Vagina (tissue), 2 donors: Measurements from ENCODE around the gene HMCN2.

Experiments used
- POLR2A ChIP-seq, 2 donors: fragments of 450-650 bp; IDR thresholded peaks; one replicate each; pipeline ENCODE4 v1.6.1; 2017; ENCODE audit warnings: antibody characterized with exemption in 2 of 2, mild to moderate bottlenecking in 2 of 2, moderate library complexity in 2 of 2
- POLR2AphosphoS5 ChIP-seq, 2 donors: sonication (generic); formaldehyde crosslinking; IDR thresholded peaks; one replicate each; pipeline ENCODE4 v1.9.0; 2017; ENCODE audit warnings: antibody characterized with exemption in 2 of 2, mild to moderate bottlenecking in 2 of 2, low read depth in 1 of 2; ENCODE audit not compliant: insufficient read depth in 1 of 2
- TF ChIP-seq, protein P1 (sequence below), 3 experiments: fragments of 450-650 bp in 2 of 3; fragments of 200-600 bp in 1 of 3; sonication (generic) in 1 of 3; IDR thresholded peaks; one replicate each; pipeline ENCODE4 v1.5.1; 2017 to 2019; ENCODE audit warnings: antibody characterized with exemption in 3 of 3, mild to moderate bottlenecking in 2 of 3, moderate library complexity in 2 of 3

DNA sequence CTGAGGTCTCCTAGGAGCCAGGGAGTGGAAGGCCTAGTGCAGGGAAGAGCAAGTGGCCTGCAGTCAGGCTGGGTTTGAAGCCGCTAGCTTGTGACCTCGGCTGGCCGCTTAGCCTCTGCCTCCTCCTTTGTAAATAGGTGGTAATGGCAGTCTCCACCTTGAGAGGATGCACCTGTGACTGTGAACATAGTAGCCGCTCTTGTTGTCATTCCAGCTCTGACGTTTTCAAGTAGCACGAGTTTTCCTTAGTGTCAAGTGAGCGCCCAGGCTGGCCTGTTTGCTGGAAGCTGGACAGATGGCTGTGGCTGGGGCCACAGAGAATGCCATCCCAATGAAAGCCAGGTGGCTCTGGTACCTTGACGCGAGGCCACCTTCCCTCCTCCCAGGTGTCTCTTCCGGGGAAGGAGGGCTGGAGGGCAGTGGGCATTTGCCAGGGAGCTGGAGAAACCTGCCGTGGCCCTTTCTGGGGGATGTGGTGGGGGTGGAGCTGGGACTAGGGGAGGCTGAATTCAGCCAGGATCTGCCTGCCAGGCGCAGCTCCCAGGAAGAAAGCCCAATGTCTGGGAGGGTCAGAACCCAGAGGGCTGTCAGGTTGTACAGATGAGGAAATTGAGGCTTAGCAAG, 181.7 kb downstream of the HMCN2 start:
- TF ChIP-seq, protein P1, sequence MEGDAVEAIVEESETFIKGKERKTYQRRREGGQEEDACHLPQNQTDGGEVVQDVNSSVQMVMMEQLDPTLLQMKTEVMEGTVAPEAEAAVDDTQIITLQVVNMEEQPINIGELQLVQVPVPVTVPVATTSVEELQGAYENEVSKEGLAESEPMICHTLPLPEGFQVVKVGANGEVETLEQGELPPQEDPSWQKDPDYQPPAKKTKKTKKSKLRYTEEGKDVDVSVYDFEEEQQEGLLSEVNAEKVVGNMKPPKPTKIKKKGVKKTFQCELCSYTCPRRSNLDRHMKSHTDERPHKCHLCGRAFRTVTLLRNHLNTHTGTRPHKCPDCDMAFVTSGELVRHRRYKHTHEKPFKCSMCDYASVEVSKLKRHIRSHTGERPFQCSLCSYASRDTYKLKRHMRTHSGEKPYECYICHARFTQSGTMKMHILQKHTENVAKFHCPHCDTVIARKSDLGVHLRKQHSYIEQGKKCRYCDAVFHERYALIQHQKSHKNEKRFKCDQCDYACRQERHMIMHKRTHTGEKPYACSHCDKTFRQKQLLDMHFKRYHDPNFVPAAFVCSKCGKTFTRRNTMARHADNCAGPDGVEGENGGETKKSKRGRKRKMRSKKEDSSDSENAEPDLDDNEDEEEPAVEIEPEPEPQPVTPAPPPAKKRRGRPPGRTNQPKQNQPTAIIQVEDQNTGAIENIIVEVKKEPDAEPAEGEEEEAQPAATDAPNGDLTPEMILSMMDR (IDR thresholded peaks at IDR 0.05): no peak
- no peak for TF ChIP-seq POLR2A (IDR thresholded peaks at IDR 0.05)
- no peak for TF ChIP-seq POLR2AphosphoS5 (IDR thresholded peaks at IDR 0.05; ENCODE audit: insufficient read depth in 1 of 2, low read depth in 1 of 2)
